Measurements from ENCODE around the gene ELOF1.

ELOF1 gene

DNA sequence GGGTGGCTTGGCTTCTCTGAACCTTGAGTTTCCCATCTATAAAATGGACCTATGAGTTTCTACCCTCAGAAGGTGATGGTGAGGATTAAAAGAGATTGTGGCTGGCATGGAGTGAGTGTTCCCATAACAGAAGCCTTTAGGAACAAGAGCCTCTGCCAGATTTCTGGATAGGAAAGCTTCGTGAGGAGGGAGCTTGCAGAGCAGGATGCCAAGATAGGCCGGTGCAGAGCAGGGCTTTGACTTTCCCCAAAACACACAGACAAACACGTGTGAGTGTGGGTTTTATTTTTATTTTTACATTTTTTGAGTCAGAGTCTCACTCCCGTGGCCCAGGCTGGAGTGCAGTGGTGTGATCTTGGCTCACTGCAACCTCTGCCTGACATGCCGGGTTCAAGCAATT lies 24.1 kb downstream of the ELOF1 start:
- no peak for TF ChIP-seq POLR2AphosphoS5 (IDR thresholded peaks at IDR 0.05; ENCODE audit: low read depth, low read length)
- TF ChIP-seq FOXP2 (optimal IDR thresholded peaks at IDR 0.05; ENCODE audit: borderline replicate concordance, extremely low read depth, extremely low read length, insufficient read depth): no peak
- no peak for TF ChIP-seq SIN3A (IDR thresholded peaks at IDR 0.05; ENCODE audit: borderline replicate concordance, insufficient read depth, low read length)
- TF ChIP-seq, protein P1, sequence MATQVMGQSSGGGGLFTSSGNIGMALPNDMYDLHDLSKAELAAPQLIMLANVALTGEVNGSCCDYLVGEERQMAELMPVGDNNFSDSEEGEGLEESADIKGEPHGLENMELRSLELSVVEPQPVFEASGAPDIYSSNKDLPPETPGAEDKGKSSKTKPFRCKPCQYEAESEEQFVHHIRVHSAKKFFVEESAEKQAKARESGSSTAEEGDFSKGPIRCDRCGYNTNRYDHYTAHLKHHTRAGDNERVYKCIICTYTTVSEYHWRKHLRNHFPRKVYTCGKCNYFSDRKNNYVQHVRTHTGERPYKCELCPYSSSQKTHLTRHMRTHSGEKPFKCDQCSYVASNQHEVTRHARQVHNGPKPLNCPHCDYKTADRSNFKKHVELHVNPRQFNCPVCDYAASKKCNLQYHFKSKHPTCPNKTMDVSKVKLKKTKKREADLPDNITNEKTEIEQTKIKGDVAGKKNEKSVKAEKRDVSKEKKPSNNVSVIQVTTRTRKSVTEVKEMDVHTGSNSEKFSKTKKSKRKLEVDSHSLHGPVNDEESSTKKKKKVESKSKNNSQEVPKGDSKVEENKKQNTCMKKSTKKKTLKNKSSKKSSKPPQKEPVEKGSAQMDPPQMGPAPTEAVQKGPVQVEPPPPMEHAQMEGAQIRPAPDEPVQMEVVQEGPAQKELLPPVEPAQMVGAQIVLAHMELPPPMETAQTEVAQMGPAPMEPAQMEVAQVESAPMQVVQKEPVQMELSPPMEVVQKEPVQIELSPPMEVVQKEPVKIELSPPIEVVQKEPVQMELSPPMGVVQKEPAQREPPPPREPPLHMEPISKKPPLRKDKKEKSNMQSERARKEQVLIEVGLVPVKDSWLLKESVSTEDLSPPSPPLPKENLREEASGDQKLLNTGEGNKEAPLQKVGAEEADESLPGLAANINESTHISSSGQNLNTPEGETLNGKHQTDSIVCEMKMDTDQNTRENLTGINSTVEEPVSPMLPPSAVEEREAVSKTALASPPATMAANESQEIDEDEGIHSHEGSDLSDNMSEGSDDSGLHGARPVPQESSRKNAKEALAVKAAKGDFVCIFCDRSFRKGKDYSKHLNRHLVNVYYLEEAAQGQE (IDR thresholded peaks at IDR 0.05; ENCODE audit: insufficient read depth in 1 of 2, low read depth in 2 of 2, low read length in 2 of 2): no peak

DNA sequence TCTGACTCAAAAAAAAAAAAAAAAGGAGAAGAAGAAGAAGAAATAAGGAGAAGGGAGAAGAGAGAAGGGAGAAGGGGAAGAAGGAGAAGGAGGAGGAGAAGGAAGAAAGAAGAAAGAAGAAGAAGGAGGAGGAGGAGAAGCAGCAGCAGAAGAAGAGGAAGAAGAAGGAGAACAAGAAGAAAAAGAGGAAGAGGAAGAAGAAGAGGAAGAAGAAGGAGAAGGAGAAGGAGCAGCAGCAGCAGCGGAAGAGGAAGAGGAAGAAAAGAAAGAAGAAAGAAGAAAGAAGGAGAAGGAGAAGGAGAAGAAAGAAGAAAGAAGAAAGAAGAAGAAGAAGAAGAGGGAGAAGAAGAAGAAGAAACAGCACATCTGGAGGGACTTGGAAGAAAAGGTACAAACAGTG lies 24.5 kb downstream of the ELOF1 start:
- TF ChIP-seq, protein P1 (IDR thresholded peaks at IDR 0.05; ENCODE audit: insufficient read depth in 1 of 2, low read depth in 2 of 2, low read length in 2 of 2): no peak
- TF ChIP-seq POLR2AphosphoS5 (IDR thresholded peaks at IDR 0.05; ENCODE audit: low read depth, low read length) (no peak), TAF1 (IDR thresholded peaks at IDR 0.05; ENCODE audit: borderline replicate concordance, insufficient read depth, low read length) (no peak), FOXP2 (optimal IDR thresholded peaks at IDR 0.05; ENCODE audit: borderline replicate concordance, extremely low read depth, extremely low read length, insufficient read depth) (no peak), SIN3A (IDR thresholded peaks at IDR 0.05; ENCODE audit: borderline replicate concordance, insufficient read depth, low read length) (no peak)

DNA sequence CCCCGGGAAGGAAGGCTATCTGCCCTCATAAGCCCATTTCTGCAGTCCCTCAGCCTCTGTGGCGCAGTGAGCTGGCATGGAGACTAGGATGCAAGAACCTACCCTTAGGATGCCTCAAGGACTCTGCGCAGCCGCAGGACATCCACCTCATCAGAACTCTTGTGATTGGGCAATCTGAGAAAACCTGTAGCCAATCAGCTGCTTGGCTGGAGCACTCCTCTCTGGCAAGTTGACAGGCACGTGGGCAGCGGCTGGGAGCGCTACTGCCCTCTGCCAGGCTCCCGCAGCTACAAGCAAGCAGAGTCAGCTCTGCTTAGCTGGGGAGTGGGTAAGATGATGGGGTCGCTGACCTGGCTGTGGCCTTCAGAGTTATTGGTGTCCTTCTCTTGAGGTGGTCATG lies 28.6 kb downstream of the ELOF1 start:
- TF ChIP-seq SIN3A (IDR thresholded peaks at IDR 0.05; ENCODE audit: borderline replicate concordance, insufficient read depth, low read length): no peak

DNA sequence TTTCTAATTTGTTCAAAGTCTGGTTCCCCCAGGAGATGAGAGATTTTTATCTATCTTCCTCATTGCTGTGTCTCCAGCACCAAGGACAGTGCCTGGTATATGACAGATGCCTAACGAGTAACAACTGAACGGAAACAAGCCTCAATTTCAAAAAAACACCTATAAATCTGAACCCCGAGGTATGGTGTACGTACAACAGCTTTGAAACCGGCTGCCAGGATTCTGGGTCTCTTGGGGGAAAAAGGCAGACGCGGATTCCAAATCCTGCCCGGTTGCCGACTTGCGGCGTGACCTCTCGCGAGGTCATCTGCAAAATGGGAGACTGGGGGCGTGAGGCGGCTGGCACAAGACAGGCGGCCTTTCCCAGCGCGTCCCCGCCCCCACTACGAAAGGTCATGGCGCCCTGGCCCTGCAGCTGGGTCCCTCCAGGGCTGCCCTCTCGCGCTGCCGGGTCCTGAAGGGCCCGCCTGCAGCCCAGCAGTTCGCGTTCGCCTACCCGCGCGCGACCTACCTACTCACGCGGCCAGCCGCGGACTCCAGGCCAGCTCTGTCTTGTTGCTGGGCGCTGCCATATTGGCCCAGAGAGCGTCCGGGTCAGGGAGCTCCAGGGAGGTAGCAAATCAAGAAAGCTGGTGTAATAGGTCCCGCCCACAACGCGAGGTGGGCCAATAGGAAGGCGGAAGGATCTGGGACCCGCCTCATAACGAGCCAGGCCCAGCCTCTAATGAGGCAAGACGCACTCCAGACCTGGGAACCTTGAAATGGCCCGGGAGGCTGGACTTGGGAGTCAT lies 30.3 kb downstream of the ELOF1 start, which contains the start of gene ECSIT:
Gene ECSIT, minus strand, starts transcription at position 584 of the 791 bp plus-strand sequence. CDS start 9,964 bp downstream, outside the sequence.
- no peak for TF ChIP-seq FOXP2 (optimal IDR thresholded peaks at IDR 0.05; ENCODE audit: borderline replicate concordance, extremely low read depth, extremely low read length, insufficient read depth)
- TF ChIP-seq TAF1 (IDR thresholded peaks at IDR 0.05; ENCODE audit: borderline replicate concordance, insufficient read depth, low read length): peak; percentile 36; the same call in 1 of the 2 replicates
- no peak for TF ChIP-seq POLR2AphosphoS5 (IDR thresholded peaks at IDR 0.05; ENCODE audit: low read depth, low read length)
- peak; percentile 99 for TF ChIP-seq SIN3A (IDR thresholded peaks at IDR 0.05; ENCODE audit: borderline replicate concordance, insufficient read depth, low read length)
- TF ChIP-seq, protein P1 (IDR thresholded peaks at IDR 0.05; ENCODE audit: insufficient read depth in 1 of 2, low read depth in 2 of 2, low read length in 2 of 2): peak; percentile 85 to 97

DNA sequence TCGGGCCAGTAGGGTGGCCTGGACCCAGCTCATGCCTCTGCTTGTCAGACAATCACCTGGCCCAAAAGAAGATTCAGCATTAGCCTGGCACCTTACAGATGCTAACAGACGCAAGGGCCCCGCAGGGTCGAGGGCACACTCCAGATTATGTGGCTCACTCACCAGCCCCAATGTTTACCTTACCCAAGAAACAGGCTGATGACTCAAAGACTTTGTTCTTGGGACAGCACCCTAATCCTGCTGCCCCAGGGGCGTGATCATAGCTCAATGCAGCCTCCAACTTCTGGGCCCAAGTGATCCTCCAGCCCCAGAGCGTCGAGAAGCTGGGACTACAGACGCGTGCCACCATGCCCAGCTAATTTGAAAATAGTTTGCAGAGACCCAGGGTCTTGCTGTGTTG lies 39.9 kb downstream of the ELOF1 start:
- no peak for TF ChIP-seq SIN3A (IDR thresholded peaks at IDR 0.05; ENCODE audit: borderline replicate concordance, insufficient read depth, low read length)
- TF ChIP-seq, protein P1 (IDR thresholded peaks at IDR 0.05; ENCODE audit: insufficient read depth in 1 of 2, low read depth in 2 of 2, low read length in 2 of 2): no peak
- TF ChIP-seq POLR2AphosphoS5 (IDR thresholded peaks at IDR 0.05; ENCODE audit: low read depth, low read length): no peak
- no peak for TF ChIP-seq FOXP2 (optimal IDR thresholded peaks at IDR 0.05; ENCODE audit: borderline replicate concordance, extremely low read depth, extremely low read length, insufficient read depth)
- no peak for TF ChIP-seq TAF1 (IDR thresholded peaks at IDR 0.05; ENCODE audit: borderline replicate concordance, insufficient read depth, low read length)
